GM21390 (cell line): Measurements from ENCODE around the gene CENPP.
"Not testable (repeated sequence)": the region's sequence is repeated elsewhere in the genome, so short reads cannot be mapped to it uniquely, and the experiment has no call there.

ENCODE experiments used
- ATAC-seq: cut with Tn5 transposase; IDR thresholded peaks from one replicate; pipeline ENCODE4 v1.9.1; 2021; ENCODE audit not compliant: unreplicated experiment

The CENPP gene

GRCh38 chr9:92589923-92590322 lies 264.2 kb downstream of the CENPP start:
- no peak for ATAC-seq

DNA sequence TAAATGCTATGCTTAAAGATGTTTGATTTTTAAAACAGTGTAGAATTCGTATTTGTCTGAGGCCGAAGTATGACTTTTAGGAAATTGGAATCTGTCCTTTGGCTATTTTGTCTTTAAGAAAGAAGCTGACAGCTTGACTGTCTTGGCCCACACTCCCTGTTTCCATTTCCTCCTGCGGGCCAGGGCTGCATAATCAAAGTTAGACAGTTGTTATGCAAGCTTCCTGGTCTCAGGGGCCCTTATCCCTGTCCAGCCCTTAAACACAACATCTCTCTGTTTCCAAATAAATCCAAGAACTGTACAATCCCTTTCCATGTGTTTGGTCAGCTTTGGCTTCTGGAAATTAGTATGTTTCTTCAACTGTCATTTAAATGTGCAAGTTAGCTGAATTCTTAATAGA lies 264.6 kb downstream of the CENPP start:
- ATAC-seq = no peak

DNA sequence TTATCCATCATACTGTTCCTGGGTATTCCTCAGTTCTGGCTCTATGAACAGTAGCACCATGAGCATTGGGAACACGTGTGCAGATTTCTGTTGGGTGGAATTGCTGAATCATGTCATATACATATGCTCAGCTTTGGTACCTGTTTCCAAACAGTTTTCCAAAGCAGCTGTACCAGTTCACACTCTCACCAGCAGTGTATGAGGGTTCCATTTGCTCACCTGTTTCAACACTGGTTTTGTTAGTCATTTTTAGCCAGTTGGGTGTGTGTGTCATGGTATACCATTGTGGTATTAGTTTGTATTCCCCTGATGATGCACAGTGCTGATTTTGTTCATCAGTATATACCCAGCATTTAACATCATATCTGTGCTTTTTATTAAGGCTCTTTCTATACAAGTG lies 266.8 kb downstream of the CENPP start:
- no peak for ATAC-seq

GRCh38 chr9:92592946-92593861 lies 267.5 kb downstream of the CENPP start:
- ATAC-seq = no peak

- not testable (repeated sequence) for ATAC-seq
Observed at GRCh38 chr9:92595075-92595474, 269.3 kb downstream of the CENPP start.

- no peak for ATAC-seq
Observed at GRCh38 chr9:92595930-92596329, 270.2 kb downstream of the CENPP start.

GRCh38 chr9:92598382-92598781 lies 272.6 kb downstream of the CENPP start:
- no peak for ATAC-seq

DNA sequence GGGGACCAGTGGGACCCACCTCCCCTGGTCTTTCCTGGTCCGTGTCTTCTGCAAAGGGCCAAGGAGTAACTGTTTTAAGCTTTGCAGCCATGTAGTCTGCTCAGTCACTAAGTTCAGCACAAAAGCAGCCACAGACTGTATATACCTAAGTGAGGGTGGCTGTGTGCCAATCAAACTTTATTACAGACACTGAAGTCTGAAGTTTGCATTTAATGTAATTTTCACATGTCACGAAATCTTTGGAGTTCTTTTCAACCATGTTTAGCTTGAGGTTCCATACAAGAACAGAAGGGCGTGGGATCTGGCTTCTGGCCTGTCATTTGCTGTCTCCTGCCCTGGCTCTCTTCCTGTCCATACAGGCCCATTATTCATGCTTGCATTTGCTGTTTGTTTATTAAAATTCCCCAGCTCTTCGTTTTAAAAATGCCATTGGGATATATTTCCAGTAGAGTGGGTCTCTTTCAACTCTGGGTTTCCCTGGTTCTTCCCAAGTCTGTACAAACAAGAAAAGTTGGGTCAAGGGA lies 274.2 kb downstream of the CENPP start:
- ATAC-seq = no peak

DNA sequence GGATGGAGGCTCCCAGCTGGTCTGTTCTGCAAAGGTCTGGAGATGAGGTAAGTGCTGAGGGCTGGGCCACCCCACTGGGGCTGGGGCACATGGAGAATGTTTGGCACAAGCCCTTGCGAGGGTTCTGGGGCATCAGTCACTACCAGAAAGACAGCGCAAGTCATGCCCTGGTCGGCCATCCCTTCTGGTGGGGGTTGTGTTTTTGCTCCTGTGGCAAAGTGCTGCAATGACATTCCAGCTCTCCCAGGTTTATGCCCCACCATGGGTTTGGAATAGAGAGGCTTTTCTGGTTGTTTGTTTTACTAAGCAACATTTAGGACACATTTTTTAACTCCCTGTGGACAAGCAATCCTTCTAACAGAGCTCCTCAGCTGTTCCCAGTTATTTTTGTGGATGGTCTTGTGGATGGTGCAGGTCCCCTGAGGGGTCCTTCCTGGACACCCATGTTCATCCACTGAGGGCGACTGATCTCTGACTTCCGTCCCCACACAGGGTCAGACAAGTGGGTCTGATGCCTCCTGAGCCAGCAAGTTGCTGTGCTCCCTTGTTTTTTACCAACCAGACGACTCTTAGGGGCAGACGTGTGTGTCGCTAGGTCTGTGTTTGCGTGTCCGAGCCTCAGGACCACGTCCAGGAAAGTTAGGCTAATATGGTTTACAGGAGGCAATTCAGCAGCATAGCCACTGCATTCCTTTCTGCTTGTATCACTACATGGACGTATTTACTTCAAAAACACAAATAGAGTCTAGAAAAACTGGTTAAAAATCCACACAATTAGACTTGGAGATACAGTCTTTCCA lies 274.9 kb downstream of the CENPP start:
- no peak for ATAC-seq

- ATAC-seq = no peak
Observed at GRCh38 chr9:92601451-92601850, 275.7 kb downstream of the CENPP start.

- ATAC-seq = no peak
Observed at GRCh38 chr9:92602413-92602812, 276.7 kb downstream of the CENPP start.

- ATAC-seq = no peak
Observed at GRCh38 chr9:92603100-92603499, 277.3 kb downstream of the CENPP start.

DNA sequence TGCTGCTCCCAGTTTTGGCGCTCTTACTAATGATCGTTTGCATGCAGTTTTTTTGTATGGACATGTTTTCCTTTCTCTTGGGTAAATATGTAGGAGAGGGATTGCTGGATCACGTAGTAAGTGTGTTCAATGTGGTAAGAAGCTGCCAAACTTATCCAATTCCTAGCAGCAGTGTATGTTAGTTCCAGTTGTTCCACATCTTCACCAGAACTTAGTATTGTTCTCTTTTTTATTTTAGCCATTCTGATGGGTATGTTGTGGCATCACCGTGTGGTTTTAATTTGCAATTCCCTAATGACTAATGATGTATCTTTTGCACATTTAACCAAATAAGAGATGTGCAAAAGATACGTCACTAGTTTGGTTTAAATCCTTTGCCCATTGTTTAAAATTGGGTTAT lies 278.2 kb downstream of the CENPP start:
- no peak for ATAC-seq

DNA sequence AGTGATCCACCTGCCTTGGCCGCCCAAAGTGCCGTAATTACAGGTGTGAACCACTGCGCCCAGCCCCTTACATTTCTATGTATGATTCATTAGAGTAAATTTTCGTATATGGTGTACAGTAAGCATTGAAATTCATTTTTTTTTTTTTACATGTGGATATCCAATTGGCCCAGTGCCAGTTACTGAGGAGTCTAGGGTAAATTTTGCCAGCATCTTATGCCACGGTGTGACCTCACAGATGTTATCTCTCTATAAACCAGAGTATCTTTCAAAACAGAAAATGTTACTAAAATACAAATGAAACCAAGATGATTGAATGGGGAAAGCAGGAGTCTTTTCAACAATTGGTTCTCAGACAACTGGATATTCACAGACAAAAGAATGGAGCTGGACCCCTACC lies 279.5 kb downstream of the CENPP start:
- ATAC-seq = no peak

DNA sequence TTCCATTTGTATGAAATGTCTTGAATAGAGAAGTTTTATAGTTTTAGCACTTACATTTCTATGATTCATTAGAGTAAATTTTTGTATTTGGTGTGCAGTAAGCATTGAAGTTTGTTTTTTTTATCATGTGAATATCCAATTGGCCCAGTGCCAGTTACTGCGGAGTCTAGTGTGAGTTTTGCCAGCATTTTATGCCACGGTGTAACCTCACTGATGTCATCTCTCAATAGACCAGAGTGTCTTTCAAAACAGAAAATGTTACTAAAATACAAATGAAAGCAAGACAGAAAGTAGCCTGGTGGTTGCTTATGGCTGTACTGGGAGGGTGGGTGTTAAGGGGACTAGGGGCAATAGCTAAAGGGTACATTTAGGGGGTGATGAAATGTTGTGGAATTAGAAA lies 281.3 kb downstream of the CENPP start:
- ATAC-seq = peak; percentile 48

- no peak for ATAC-seq
Observed at GRCh38 chr9:92607773-92608172, 282.0 kb downstream of the CENPP start.

- ATAC-seq = no peak
Observed at GRCh38 chr9:92608241-92608908, 282.6 kb downstream of the CENPP start.

- no peak for ATAC-seq
Observed at GRCh38 chr9:92608909-92609445, 283.2 kb downstream of the CENPP start.

GRCh38 chr9:92610470-92611420 lies 285.0 kb downstream of the CENPP start:
- ATAC-seq = no peak
